CD4-positive, CD25-positive, alpha-beta regulatory T cell (primary cell): ENCODE results near the gene NDUFA13. TPM values are rescaled to one million over a fixed set of nuclear protein-coding genes. Genes with fewer than 3 reads are reported as not detected.
A peak's percentile ranks its signal among the peaks of the same experiment; 100 is the strongest.

Experiments
- ATAC-seq, 2 donors: fragments of 150-1000 bp; cut with Tn5 transposase; one replicate each; pipeline ENCODE4 v1.10.0; 2021; ENCODE audit warnings: low read depth in 2 of 2, moderate number of reproducible peaks in 2 of 2, moderate library complexity in 1 of 2
- DNase-seq, 3 donors: peaks; one replicate each; pipeline versions ENCODE4 v3.0.0 to v3.0.0-alpha.2; 2012 to 2022; ENCODE audit warnings: mixed read lengths in 1 of 3
- H3K27ac ChIP-seq: one replicate; pipeline ENCODE4 v1.7.0; 2013; ENCODE audit warnings: mild to moderate bottlenecking, low read length; ENCODE audit not compliant: insufficient read depth, poor library complexity, severe bottlenecking
- H3K27me3 ChIP-seq: one replicate; pipeline ENCODE4 v1.7.0; 2013; ENCODE audit warnings: low read length; ENCODE audit not compliant: control insufficient read depth, insufficient read depth
- H3K36me3 ChIP-seq: one replicate; pipeline ENCODE4 v1.7.0; 2013; ENCODE audit warnings: mild to moderate bottlenecking, low read length, moderate library complexity; ENCODE audit not compliant: control insufficient read depth, insufficient read depth
- H3K4me1 ChIP-seq: 2 replicates; pipeline ENCODE4 v1.7.0; 2013; ENCODE audit warnings: mild to moderate bottlenecking, low read length; ENCODE audit not compliant: insufficient read depth, control insufficient read depth, poor library complexity, severe bottlenecking
- H3K4me3 ChIP-seq: one replicate; pipeline ENCODE4 v1.7.0; 2013; ENCODE audit warnings: low read depth, mild to moderate bottlenecking, low read length, moderate library complexity
- H3K9me3 ChIP-seq, 2 experiments: 1 replicate in 1 of 2; 2 replicates in 1 of 2; pipeline ENCODE4 v1.7.0; 2013; ENCODE audit warnings: low read length in 2 of 2, mild to moderate bottlenecking in 1 of 2, moderate library complexity in 1 of 2; ENCODE audit not compliant: control insufficient read depth in 2 of 2
- H3K27ac Mint-ChIP-seq, 3 donors: one replicate each; pipeline ENCODE4 v1.8.0; 2020 to 2022; ENCODE audit warnings: mild to moderate bottlenecking in 3 of 3, mixed read lengths in 3 of 3, moderate library complexity in 2 of 3
- H3K27me3 Mint-ChIP-seq: one replicate; pipeline ENCODE4 v1.8.0; 2022; ENCODE audit warnings: mild to moderate bottlenecking, mixed read lengths
- H3K36me3 Mint-ChIP-seq: one replicate; pipeline ENCODE4 v1.8.0; 2020; ENCODE audit warnings: mixed read lengths
- H3K4me1 Mint-ChIP-seq, 4 donors: one replicate each; pipeline ENCODE4 v1.8.0; 2020 to 2022; ENCODE audit warnings: mixed read lengths in 4 of 4, mild to moderate bottlenecking in 1 of 4
- H3K4me3 Mint-ChIP-seq, 4 donors: one replicate each; pipeline ENCODE4 v1.8.0; 2020 to 2022; ENCODE audit warnings: mild to moderate bottlenecking in 4 of 4, mixed read lengths in 4 of 4, moderate library complexity in 3 of 4
- H3K9me3 Mint-ChIP-seq, 7 donors: one replicate each; pipeline ENCODE4 v1.8.0; 2020 to 2022; ENCODE audit warnings: mixed read lengths in 7 of 7, mild to moderate bottlenecking in 3 of 7, moderate library complexity in 2 of 7
- polyA plus RNA-seq, 4 donors: library from polyadenylated mRNA; unstranded; fragments of 300-500 nt; fragmentation: Illumina TruSeq; gene quantifications; one replicate each; pipeline ENCODE4 v1.2.3, GENCODE V29; 2021
- total RNA-seq: library from RNA; stranded (reverse); gene quantifications from one replicate; pipeline ENCODE4 v1.2.3, GENCODE V29; 2022

The NDUFA13 gene
- total and polyA plus RNA-seq, 5 donors from 2014 or later, result 196 to 453 (median 365) TPM

DNA sequence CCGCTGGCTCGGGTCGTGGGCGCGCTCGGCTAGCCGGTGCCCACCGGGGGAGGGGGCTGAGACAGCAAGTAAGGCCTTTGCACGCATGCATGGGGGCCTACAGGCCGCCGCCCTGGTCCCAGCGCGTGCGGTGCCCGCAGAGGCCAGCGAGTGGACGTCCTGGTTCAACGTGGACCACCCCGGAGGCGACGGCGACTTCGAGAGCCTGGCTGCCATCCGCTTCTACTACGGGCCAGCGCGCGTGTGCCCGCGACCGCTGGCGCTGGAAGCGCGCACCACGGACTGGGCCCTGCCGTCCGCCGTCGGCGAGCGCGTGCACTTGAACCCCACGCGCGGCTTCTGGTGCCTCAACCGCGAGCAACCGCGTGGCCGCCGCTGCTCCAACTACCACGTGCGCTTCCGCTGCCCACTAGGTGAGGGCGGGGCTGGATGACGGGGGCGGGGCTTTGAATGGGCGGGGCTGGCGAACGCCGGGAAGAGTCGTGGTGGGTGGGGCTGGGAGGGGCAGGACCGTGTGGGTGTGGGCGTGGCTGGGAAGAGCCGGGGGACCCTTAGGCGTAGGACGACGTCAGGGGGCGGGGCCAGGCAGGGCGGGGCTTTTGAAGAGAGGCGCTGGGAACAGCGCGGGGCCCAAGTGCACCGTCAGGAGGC lies 24.2 kb downstream of the NDUFA13 start:
- Histone ChIP-seq H3K27me3 (no peaks in the 10 kb centered on the region), H3K9me3 (no peaks in the 10 kb centered on the region), H3K27ac (no peak overlapping the region), H3K4me1 (peaks cover 39% of the 10 kb centered on the region), H3K4me3 (no peak overlapping the region), H3K36me3 (no peaks in the 10 kb centered on the region)
- Mint-ChIP-seq H3K9me3 (peaks cover 0 to 2% (median 0%) of the 10 kb centered on the region in 7 donors), H3K27ac (no peak overlapping the region), H3K36me3 (no peaks in the 10 kb centered on the region), H3K4me3 (peak overlapping the region; percentile 41 to 81 (median 70)), H3K4me1 (peaks cover 0 to 41% (median 13%) of the 10 kb centered on the region in 4 donors), H3K27me3 (peaks cover 16% of the 10 kb centered on the region)
- ATAC-seq (peak; percentile 12 to 15), DNase-seq (peak in 2 of 3 donors; percentile 58 to 73)

DNA sequence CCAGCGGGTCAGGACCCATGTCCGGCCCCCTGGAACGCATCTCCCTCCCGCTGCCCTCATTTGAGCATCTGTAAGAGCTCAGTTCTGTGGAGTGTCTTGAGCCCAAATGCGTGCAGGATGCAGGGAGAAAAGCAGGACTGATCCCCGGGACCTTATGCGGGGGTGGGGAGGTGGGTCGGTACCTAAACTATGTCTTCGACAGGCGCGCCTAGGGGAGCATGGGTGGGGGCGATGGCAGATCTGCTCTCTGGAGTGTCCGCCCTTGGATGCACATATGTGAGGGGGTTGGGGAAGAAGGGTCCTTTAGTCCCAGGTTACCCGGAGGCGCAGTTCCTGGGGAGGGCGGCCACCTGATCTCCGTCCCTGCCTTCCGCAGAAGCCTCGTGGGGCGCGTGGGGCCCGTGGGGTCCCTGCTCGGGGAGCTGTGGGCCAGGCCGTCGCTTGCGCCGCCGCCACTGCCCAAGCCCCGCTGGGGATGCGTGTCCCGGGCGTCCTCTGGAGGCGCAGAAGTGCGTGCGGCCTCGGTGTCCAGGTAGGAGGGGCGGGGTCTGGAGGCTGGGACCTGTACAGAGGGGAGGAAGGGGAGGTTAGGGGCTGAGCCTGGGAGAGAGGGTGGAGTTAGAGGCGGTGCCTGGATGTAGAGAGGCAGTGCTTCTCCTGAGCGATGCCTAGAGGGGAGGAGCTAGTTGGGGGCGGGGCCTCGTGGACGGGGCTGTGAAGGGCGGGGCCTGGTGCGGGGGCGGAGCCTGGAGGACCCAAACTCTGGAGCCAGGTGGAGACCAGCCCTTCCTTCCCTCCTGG lies 24.9 kb downstream of the NDUFA13 start:
- Mint-ChIP-seq H3K36me3 (no peaks in the 10 kb centered on the region), H3K4me1 (peaks cover 0 to 41% (median 13%) of the 10 kb centered on the region in 4 donors), H3K27ac (no peak overlapping the region), H3K27me3 (peaks cover 16% of the 10 kb centered on the region), H3K9me3 (peaks cover 0 to 2% (median 0%) of the 10 kb centered on the region in 7 donors), H3K4me3 (peak overlapping the region; percentile 41 to 84 (median 76))
- peak; percentile 79 to 80 for ATAC-seq
- Histone ChIP-seq H3K27me3 (no peaks in the 10 kb centered on the region), H3K27ac (no peak overlapping the region), H3K36me3 (no peaks in the 10 kb centered on the region), H3K4me1 (peaks cover 39% of the 10 kb centered on the region), H3K9me3 (no peaks in the 10 kb centered on the region), H3K4me3 (peak overlapping the region; percentile 19)
- DNase-seq, result peak; percentile 64 to 80 (median 71)

DNA sequence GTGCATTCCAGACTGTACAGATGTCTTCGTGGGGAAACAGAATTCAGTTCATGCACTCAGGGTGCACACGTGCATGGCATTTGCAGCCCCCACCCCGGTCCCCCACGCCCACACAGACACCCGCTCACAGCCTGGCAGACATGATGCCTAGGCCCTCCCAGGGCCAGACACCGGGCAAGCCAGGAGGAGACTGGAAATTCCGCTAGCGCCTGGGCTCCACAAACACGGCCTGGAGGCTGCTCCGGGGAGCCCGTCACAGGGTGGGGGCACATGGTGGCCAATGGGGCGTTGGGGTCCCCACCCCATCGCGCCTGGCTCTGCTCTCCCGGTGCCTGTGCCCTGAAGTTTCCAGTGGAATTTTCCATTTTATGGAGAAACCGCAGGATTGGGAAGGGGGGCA lies 25.6 kb downstream of the NDUFA13 start:
- ATAC-seq (no peak), DNase-seq (no peak)
- peaks cover 0 to 39% (median 13%) of the 10 kb centered on the region in 4 donors for H3K4me1 Mint-ChIP-seq
- no peak overlapping the region for H3K27ac Mint-ChIP-seq
- no peak overlapping the region for H3K4me3 ChIP-seq
- no peaks in the 10 kb centered on the region for H3K27me3 ChIP-seq
- H3K27me3 Mint-ChIP-seq, result peaks cover 16% of the 10 kb centered on the region
- peaks cover 39% of the 10 kb centered on the region for H3K4me1 ChIP-seq
- peaks cover 0 to 2% (median 0%) of the 10 kb centered on the region in 7 donors for H3K9me3 Mint-ChIP-seq
- no peak overlapping the region for H3K27ac ChIP-seq
- peak overlapping the region; percentile 64 to 86 (median 74) for H3K4me3 Mint-ChIP-seq
- no peaks in the 10 kb centered on the region for H3K36me3 Mint-ChIP-seq
- no peaks in the 10 kb centered on the region for H3K9me3 ChIP-seq
- no peaks in the 10 kb centered on the region for H3K36me3 ChIP-seq

DNA sequence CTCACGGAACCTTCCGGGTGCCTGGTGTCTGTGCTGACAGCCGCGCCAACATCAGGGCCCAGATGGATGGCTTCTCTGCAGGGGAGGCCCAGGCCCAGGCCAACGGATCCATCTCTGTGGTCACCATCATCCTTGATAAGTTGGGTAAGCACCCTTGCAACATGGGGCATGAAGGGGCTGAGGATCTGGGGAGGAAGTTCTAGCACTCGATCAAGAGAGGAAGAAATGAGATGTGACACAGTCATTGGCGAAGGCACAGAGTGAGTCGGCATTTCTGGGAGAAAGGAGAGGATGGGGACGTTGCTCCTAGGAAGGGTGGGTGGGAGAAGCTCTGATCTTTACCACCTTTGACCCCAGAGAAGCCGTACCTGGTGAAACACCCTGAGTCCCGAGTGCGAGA lies 26.5 kb downstream of the NDUFA13 start:
- no peaks in the 10 kb centered on the region for H3K27me3 ChIP-seq
- H3K4me1 ChIP-seq, result peaks cover 37% of the 10 kb centered on the region
- H3K4me3 Mint-ChIP-seq, result no peak overlapping the region
- H3K9me3 ChIP-seq, result no peaks in the 10 kb centered on the region
- H3K4me3 ChIP-seq, result no peak overlapping the region
- peaks cover 0 to 35% (median 13%) of the 10 kb centered on the region in 4 donors for H3K4me1 Mint-ChIP-seq
- H3K27me3 Mint-ChIP-seq, result peaks cover 16% of the 10 kb centered on the region
- peak overlapping the region in 1 of 3 donors; percentile 73 for H3K27ac Mint-ChIP-seq
- DNase-seq (no peak), ATAC-seq (no peak)
- peaks cover 0 to 2% (median 0%) of the 10 kb centered on the region in 7 donors for H3K9me3 Mint-ChIP-seq
- H3K36me3 Mint-ChIP-seq, result no peaks in the 10 kb centered on the region
- no peak overlapping the region for H3K27ac ChIP-seq
- H3K36me3 ChIP-seq, result no peaks in the 10 kb centered on the region

DNA sequence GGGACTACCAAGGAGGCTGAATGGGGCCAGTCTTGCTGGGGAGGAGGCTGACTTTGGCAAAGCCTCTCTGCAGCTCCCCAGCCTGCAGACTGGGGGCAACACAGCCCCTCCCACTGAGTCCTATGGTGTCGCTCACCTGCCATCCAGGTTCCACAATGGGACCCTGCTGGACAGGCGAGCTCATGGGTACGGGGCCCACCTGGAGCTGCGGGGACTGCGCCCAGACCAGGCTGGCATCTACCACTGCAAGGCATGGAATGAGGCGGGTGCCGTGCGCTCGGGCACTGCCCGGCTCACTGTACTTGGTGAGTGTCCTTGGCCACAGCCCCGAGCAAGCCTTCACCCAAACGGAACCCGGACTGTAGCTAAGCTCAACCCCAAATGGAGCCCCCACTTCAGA lies 27.1 kb downstream of the NDUFA13 start:
- Mint-ChIP-seq H3K9me3 (peaks cover 0 to 2% (median 0%) of the 10 kb centered on the region in 7 donors), H3K36me3 (no peaks in the 10 kb centered on the region), H3K27ac (no peak overlapping the region), H3K4me3 (no peak overlapping the region), H3K27me3 (peaks cover 12% of the 10 kb centered on the region), H3K4me1 (peaks cover 0 to 31% (median 13%) of the 10 kb centered on the region in 4 donors)
- Histone ChIP-seq H3K4me3 (no peak overlapping the region), H3K9me3 (no peaks in the 10 kb centered on the region), H3K27ac (no peak overlapping the region), H3K4me1 (peaks cover 31% of the 10 kb centered on the region), H3K36me3 (no peaks in the 10 kb centered on the region), H3K27me3 (no peaks in the 10 kb centered on the region)
- ATAC-seq (no peak), DNase-seq (no peak)

DNA sequence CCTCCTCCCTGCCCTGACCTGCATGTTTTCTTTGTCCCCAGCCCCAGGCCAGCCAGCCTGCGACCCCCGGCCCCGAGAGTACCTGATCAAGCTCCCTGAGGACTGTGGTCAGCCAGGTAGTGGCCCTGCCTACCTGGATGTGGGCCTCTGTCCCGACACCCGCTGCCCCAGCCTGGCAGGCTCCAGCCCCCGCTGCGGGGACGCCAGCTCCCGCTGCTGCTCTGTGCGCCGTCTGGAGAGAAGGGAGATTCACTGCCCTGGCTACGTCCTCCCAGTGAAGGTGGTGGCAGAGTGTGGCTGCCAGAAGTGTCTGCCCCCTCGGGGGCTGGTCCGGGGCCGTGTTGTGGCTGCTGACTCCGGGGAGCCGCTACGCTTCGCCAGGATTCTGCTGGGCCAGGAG lies 27.6 kb downstream of the NDUFA13 start:
- no peak overlapping the region for H3K4me3 Mint-ChIP-seq
- peaks cover 9% of the 10 kb centered on the region for H3K27me3 Mint-ChIP-seq
- H3K36me3 Mint-ChIP-seq, result no peaks in the 10 kb centered on the region
- Histone ChIP-seq H3K9me3 (no peaks in the 10 kb centered on the region), H3K36me3 (no peaks in the 10 kb centered on the region), H3K27me3 (no peaks in the 10 kb centered on the region), H3K27ac (no peak overlapping the region), H3K4me1 (peaks cover 25% of the 10 kb centered on the region), H3K4me3 (no peak overlapping the region)
- DNase-seq (no peak), ATAC-seq (no peak)
- H3K27ac Mint-ChIP-seq, result peak overlapping the region in 1 of 3 donors; percentile 48
- H3K4me1 Mint-ChIP-seq, result peaks cover 0 to 28% (median 11%) of the 10 kb centered on the region in 4 donors
- peaks cover 0 to 2% (median 0%) of the 10 kb centered on the region in 7 donors for H3K9me3 Mint-ChIP-seq

DNA sequence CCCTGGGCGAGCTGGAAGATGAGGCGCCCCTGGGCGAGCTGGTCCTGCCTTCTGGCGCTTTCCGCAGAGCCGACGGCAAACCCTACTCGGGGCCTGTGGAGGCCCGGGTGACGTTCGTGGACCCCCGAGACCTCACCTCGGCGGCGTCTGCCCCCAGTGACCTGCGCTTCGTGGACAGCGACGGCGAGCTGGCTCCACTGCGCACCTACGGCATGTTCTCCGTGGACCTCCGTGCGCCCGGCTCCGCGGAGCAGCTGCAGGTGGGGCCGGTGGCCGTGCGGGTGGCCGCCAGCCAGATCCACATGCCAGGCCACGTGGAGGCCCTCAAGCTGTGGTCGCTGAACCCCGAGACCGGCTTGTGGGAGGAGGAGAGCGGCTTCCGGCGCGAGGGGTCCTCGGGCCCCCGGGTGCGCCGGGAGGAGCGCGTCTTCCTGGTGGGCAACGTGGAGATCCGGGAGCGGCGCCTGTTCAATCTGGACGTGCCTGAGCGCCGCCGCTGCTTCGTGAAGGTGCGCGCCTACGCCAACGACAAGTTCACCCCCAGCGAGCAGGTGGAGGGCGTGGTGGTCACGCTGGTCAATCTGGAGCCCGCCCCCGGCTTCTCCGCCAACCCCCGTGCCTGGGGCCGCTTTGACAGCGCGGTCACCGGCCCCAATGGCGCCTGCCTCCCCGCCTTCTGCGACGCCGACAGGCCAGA lies 28.4 kb downstream of the NDUFA13 start:
- DNase-seq (no peak), ATAC-seq (no peak)
- H3K27me3 Mint-ChIP-seq, result peaks cover 2% of the 10 kb centered on the region
- Histone ChIP-seq H3K9me3 (no peaks in the 10 kb centered on the region), H3K4me1 (peaks cover 19% of the 10 kb centered on the region), H3K27me3 (no peaks in the 10 kb centered on the region), H3K4me3 (no peak overlapping the region), H3K36me3 (no peaks in the 10 kb centered on the region), H3K27ac (no peak overlapping the region)
- no peak overlapping the region for H3K27ac Mint-ChIP-seq
- H3K9me3 Mint-ChIP-seq, result no peaks in the 10 kb centered on the region
- H3K36me3 Mint-ChIP-seq, result no peaks in the 10 kb centered on the region
- H3K4me1 Mint-ChIP-seq, result peaks cover 0 to 20% (median 7%) of the 10 kb centered on the region in 4 donors
- H3K4me3 Mint-ChIP-seq, result no peak overlapping the region
